B cell (primary cell): ENCODE measurements around the gene EIF1AD.

Experiments
- EZH2 ChIP-seq: IDR thresholded peaks from 2 replicates; pipeline ENCODE4 v1.6.1; 2012; ENCODE audit warnings: borderline replicate concordance, low read depth, mild to moderate bottlenecking, moderate library complexity, low read length; ENCODE audit not compliant: insufficient read depth, poor library complexity, severe bottlenecking
- TF ChIP-seq, protein P1 (sequence below): fragments of 200-600 bp; IDR thresholded peaks from one replicate; pipeline ENCODE4 v1.8.0; 2022; ENCODE audit warnings: antibody characterized with exemption, mild to moderate bottlenecking

DNA sequence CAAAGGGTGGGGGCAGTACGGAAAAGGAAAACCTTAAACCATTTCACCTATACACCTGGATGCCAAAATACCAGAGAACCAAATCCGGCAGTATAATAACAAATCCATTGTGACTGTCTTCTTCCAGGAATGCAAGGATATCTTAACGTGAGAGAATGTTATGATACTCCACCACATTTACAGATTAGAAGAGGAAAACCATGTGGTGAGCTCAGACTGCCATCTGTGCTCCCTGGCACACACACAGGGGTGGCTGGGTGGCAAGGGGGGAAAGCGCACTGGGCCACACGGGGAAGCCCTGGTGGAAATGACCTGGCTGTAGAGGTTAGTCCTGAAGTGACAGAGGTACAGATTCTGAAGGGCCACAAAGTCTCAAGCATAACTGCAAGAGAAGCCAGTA is 9.9 kb downstream of the EIF1AD start:
- TF ChIP-seq, protein P1, sequence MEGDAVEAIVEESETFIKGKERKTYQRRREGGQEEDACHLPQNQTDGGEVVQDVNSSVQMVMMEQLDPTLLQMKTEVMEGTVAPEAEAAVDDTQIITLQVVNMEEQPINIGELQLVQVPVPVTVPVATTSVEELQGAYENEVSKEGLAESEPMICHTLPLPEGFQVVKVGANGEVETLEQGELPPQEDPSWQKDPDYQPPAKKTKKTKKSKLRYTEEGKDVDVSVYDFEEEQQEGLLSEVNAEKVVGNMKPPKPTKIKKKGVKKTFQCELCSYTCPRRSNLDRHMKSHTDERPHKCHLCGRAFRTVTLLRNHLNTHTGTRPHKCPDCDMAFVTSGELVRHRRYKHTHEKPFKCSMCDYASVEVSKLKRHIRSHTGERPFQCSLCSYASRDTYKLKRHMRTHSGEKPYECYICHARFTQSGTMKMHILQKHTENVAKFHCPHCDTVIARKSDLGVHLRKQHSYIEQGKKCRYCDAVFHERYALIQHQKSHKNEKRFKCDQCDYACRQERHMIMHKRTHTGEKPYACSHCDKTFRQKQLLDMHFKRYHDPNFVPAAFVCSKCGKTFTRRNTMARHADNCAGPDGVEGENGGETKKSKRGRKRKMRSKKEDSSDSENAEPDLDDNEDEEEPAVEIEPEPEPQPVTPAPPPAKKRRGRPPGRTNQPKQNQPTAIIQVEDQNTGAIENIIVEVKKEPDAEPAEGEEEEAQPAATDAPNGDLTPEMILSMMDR = no peak
- TF ChIP-seq EZH2 = no peak
